Esophagus squamous epithelium (tissue), 4 donors: ENCODE data around the gene TFCP2.

Experiments used
- CTCF ChIP-seq, 6 experiments: fragments of 450-650 bp in 4 of 6; fragments of 200-600 bp in 2 of 6; sonication (generic) in 2 of 6; IDR thresholded peaks; one replicate each; pipeline ENCODE4 v1.5.1; 2016 to 2019; ENCODE audit warnings: antibody characterized with exemption in 6 of 6, mild to moderate bottlenecking in 4 of 6, moderate library complexity in 4 of 6
- POLR2A ChIP-seq, 4 donors: fragments of 450-650 bp; IDR thresholded peaks; one replicate each; pipeline ENCODE4 v1.6.1; 2017; ENCODE audit warnings: antibody characterized with exemption in 4 of 4, mild to moderate bottlenecking in 4 of 4, moderate library complexity in 3 of 4

GRCh38 chr12:51085757-51086156 lies 87.2 kb downstream of the TFCP2 start:
- TF ChIP-seq CTCF (IDR thresholded peaks at IDR 0.05) (no peak), POLR2A (IDR thresholded peaks at IDR 0.05) (no peak)
